Astrocyte of the hippocampus (primary cell): Measurements from ENCODE around the gene ADI1.

ENCODE experiments used
- DNase-seq: peaks from one replicate; pipeline ENCODE4 v3.0.0; 2011; ENCODE audit warnings: low read depth, low spot score

Gene ADI1, protein sequence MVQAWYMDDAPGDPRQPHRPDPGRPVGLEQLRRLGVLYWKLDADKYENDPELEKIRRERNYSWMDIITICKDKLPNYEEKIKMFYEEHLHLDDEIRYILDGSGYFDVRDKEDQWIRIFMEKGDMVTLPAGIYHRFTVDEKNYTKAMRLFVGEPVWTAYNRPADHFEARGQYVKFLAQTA

DNA sequence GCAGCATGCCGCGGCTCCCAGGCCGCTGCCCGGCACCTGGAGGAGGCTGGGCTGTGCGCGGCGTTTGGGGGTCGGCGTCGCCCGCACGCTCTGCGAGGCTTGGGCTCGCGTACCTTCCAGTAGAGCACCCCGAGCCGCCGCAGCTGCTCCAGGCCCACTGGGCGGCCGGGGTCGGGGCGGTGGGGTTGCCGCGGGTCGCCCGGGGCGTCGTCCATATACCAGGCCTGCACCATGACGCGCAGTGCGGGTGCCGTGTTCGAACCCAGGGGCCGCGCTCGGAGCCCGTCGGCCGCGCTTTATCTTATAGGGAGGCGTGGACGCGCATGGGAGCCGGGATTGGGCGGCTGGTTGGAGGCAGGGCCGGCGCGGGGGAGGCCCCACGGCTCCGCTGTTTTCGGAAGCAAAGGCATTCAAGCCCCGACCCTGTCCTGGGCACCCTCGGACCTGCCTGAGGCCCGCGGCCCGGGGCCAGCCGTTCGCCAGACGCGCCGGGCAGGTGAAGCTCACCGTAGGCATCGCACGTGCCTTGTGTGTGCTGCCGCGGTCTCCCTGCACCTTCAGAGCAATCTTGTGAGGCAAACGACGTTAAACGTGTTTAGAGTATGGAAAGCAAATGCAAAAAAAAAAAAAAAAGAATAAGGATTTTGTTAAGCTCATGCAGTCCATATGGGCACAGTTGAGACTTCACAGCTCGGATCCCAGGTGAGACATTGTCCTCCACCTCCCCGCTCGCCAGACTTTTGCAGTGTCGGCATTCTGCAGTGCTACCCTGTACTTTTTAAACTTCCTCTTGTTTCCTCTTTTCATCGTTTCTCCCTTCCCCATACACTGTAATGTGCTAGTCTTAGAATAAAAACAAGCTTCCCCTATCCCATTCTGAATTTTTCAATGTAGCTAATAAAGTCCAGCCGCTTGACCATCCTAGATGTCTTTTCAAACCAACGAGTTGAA is at the start of gene ADI1:
ADI1 (minus strand) TSS at position 277 of the 951 bp plus-strand sequence; CDS start at position 233, 44 bp downstream.
- DNase-seq: peak; percentile 83

- DNase-seq: no peak
Observed at GRCh38 chr2:3566806-3567205, 47.5 kb upstream of the ADI1 start.

- DNase-seq: no peak
Observed at GRCh38 chr2:3565117-3565516, 45.8 kb upstream of the ADI1 start.

DNA sequence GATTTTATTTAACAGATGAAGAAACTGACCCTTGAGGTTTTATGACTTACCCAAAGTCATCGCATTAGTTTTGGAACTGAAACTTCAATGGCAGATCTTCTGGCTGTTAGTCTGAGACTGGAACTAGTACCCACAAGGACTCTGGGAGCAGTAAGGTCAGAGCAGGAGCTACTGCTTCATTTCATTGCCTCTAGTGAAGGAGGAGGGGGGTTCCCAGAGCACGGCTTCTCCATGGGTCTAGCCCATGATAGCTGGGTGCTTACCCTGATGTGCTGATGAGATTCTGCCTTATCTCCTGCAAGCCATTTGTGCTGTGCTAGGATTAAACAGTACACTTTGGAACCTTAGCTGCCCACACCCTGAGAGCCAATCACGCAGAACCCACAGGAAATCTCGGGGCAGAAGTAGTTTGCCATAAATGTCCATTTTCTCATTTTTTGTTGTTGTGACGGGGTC is 44.2 kb upstream of the ADI1 start:
- no peak for DNase-seq

GRCh38 chr2:3558205-3559014 is 39.1 kb upstream of the ADI1 start, which contains the start of gene RNASEH1:
Gene RNASEH1 (minus strand): TSS chr2:3558333. CDS start chr2:3558260, 73 bp downstream.
- DNase-seq: peak; percentile 100

DNA sequence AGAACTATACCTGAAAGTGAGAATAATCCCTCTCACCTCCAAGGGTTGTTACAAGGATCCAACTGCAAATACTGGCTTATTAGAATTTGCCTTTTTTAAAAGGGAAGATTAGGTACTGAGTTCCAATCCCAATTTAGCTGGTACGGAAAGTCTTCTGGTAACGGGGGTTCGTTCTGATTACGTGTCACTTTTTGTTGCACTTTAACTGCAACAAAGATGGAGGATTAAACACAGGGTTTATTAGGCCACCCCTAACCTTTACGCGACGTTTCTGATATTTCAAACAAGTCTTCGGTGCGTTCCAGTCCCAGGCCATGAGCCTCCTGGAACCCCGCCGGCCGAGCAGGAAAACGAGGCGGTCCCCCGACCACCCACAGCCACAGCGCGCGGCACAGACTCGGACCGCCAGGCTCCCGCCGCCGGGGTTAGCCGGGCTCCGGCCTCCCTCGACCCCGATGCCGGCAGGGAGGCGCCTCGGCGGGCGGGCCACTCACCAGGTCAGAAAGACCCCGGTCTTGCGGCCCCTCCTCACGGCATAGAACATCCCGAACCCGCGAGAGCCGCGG is 38.4 kb upstream of the ADI1 start:
- no peak for DNase-seq

- no peak for DNase-seq
Observed at GRCh38 chr2:3553946-3554345, 34.6 kb upstream of the ADI1 start.

GRCh38 chr2:3547915-3548314 is 28.6 kb upstream of the ADI1 start:
- DNase-seq: no peak

DNA sequence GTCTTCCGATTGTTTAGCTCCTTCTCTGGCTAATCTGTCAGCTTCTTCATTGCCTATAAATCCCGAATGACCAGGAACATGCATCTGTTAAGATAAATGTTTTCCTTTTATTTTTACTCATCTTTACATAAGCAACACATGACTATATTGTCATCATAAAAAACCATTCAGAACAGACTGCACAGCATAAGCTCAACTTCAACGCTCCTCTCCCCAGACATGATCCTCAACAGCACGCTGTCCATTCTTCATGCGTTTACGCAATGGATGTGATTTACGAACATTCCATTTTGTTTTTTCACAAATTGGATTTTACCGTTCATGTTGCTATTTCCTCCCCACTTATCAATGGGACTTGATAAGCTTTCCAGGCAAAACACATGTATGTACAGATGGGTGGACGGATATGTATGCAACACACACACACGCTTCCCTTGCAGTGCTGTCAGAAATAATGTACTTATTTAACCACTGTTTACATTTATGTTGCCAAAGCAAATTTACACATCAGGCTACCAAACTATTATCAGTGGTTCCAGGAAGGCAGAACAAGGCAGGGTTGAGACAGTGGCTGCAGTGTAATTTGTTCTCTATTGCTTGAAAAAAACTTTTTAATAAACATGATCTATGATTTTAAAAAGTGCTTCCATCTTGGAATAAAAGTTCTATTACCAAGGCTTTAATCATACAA is 26.6 kb upstream of the ADI1 start:
- no peak for DNase-seq

GRCh38 chr2:3543023-3543683 is 23.8 kb upstream of the ADI1 start:
- DNase-seq: no peak

GRCh38 chr2:3542107-3542506 is 22.8 kb upstream of the ADI1 start:
- DNase-seq: no peak

GRCh38 chr2:3539836-3540235 is 20.5 kb upstream of the ADI1 start:
- DNase-seq: no peak

GRCh38 chr2:3536682-3537632 is 17.6 kb upstream of the ADI1 start:
- peak; percentile 73 for DNase-seq

GRCh38 chr2:3535794-3536681 is 16.7 kb upstream of the ADI1 start:
- DNase-seq: peak; percentile 92

- no peak for DNase-seq
Observed at GRCh38 chr2:3535467-3535793, 16.1 kb upstream of the ADI1 start.

- DNase-seq: no peak
Observed at GRCh38 chr2:3534251-3534814, 15.0 kb upstream of the ADI1 start.

DNA sequence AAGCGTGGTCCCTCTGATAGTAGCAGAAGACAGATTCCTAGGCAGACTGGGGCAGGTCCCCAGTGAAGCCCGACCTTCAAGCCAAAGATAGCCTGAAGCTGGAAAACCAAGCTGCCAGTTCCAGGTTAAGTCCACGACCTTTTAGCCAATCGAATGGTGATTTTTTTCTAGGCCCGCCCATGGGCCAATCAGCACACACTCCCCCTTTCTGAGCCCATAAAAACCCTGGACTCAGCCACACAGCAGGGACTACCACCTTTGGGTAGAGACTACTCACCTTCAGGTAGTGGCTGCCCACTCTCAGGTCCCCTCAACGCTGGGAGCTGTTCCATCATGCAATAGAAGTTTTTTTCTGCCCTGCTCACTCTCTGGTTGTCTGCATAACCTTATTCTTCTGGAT is 14.5 kb upstream of the ADI1 start:
- no peak for DNase-seq

DNA sequence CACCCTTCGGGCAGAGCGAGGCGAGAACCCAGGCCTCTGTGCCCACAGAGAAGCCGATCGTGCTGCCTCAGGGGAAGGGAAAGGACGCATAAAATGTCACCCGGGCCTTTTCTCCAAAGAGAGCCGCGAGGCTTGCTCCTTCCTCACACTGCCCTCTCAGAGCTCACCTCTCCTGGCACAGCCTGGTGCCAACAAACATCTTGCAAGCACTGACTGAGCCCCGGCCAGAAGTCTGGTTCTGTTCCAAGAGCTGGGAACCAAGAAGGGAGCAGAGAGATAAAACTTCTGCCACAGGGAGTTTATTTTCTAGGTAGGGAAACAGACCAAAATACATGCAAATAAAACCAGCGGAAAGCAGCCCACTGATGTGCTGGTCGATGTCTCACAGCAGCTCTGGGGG is 13.6 kb upstream of the ADI1 start:
- DNase-seq: no peak
